Upper lobe of left lung (tissue), 6 donors: Measurements from ENCODE around the gene BRD7. TPM values are rescaled to one million over a fixed set of nuclear protein-coding genes. Genes with fewer than 3 reads are reported as not detected.
A peak's percentile ranks its signal among the peaks of the same experiment; 100 is the strongest.

Source experiments
- ATAC-seq, 2 donors: fragments of 200-7000 bp; cut with Tn5 transposase; one replicate each; pipeline ENCODE4 v1.9.1; 2022; ENCODE audit warnings: mild to moderate bottlenecking in 2 of 2, moderate library complexity in 2 of 2; ENCODE audit not compliant: low FRiP score in 2 of 2
- DNase-seq, 2 donors: peaks; one replicate each; pipeline ENCODE4 v3.0.0-alpha.2; 2019 to 2020
- H3K27ac ChIP-seq, 4 donors: fragments of 200-600 bp; sonication (generic); one replicate each; pipeline ENCODE4 v1.5.1; 2016 to 2019
- H3K27me3 ChIP-seq, 4 donors: fragments of 200-600 bp; sonication (generic); one replicate each; pipeline ENCODE4 v1.5.1; 2017 to 2019
- H3K36me3 ChIP-seq, 4 donors: fragments of 200-600 bp; sonication (generic); one replicate each; pipeline ENCODE4 v1.5.1; 2016 to 2019
- H3K4me1 ChIP-seq, 4 donors: fragments of 200-600 bp; sonication (generic); one replicate each; pipeline ENCODE4 v1.5.1; 2018 to 2019
- H3K4me3 ChIP-seq, 4 donors: fragments of 200-600 bp; sonication (generic); one replicate each; pipeline ENCODE4 v1.5.1; 2017 to 2019; ENCODE audit warnings: mild to moderate bottlenecking in 2 of 4, moderate library complexity in 1 of 4
- H3K9me3 ChIP-seq, 4 donors: fragments of 200-600 bp; sonication (generic); one replicate each; pipeline ENCODE4 v1.5.1; 2018 to 2019
- EP300 ChIP-seq, 4 donors: sonication (generic); formaldehyde crosslinking; IDR thresholded peaks; one replicate each; pipeline ENCODE4 v1.5.1; 2017; ENCODE audit warnings: antibody characterized with exemption in 4 of 4, control low read depth in 2 of 4
- POLR2A ChIP-seq, 4 donors: fragments of 450-650 bp; IDR thresholded peaks; one replicate each; pipeline ENCODE4 v1.5.1; 2016 to 2017; ENCODE audit warnings: antibody characterized with exemption in 4 of 4, mild to moderate bottlenecking in 2 of 4
- POLR2AphosphoS5 ChIP-seq, 2 donors: sonication (generic); formaldehyde crosslinking; IDR thresholded peaks; one replicate each; pipeline ENCODE4 v1.5.1; 2017; ENCODE audit warnings: antibody characterized with exemption in 2 of 2
- WGBS, 2 donors: methylation state at CpG; one replicate each; pipeline ENCODE4 v1.1.5; 2017 to 2018; 5-methylcytosine and 5-hydroxymethylcytosine counted together
- small RNA-seq, 4 donors: library from RNA; depleted of rRNA; stranded (forward); fragments of <200 nt; gene quantifications; one replicate each; pipeline ENCODE3, GENCODE V24; 2016
- total RNA-seq, 6 donors: library from RNA; depleted of rRNA in 4 of 6; stranded (reverse); fragments of >200 nt in 4 of 6; gene quantifications; one replicate each; pipeline versions ENCODE4 v1.1.0 to v1.2.1, GENCODE V29; 2016 to 2021
- TF ChIP-seq, protein P1 (sequence below), 6 experiments: fragments of 450-650 bp in 4 of 6; fragments of 200-600 bp in 2 of 6; sonication (generic) in 2 of 6; IDR thresholded peaks; one replicate each; pipeline ENCODE4 v1.5.1; 2016 to 2019; ENCODE audit warnings: antibody characterized with exemption in 6 of 6
- donor health status: DM: no; HTN: no; CAD: no; lungs with moderate emphysema.
- donor health status: DM: no; HTN: yes; CAD: no; lungs with severe emphysema.

BRD7 gene
- total RNA-seq, 6 donors from 2014 or later, result 41.5 to 68.2 (median 53.4) TPM

GRCh38 chr16:50268352-50268751 lies 100.4 kb downstream of the BRD7 start:
- H3K4me3 ChIP-seq, result peak overlapping the region in 1 of 4 donors; percentile 55
- no peaks in the 10 kb centered on the region for H3K9me3 ChIP-seq
- no peaks in the 10 kb centered on the region for H3K27me3 ChIP-seq
- TF ChIP-seq, protein P1, sequence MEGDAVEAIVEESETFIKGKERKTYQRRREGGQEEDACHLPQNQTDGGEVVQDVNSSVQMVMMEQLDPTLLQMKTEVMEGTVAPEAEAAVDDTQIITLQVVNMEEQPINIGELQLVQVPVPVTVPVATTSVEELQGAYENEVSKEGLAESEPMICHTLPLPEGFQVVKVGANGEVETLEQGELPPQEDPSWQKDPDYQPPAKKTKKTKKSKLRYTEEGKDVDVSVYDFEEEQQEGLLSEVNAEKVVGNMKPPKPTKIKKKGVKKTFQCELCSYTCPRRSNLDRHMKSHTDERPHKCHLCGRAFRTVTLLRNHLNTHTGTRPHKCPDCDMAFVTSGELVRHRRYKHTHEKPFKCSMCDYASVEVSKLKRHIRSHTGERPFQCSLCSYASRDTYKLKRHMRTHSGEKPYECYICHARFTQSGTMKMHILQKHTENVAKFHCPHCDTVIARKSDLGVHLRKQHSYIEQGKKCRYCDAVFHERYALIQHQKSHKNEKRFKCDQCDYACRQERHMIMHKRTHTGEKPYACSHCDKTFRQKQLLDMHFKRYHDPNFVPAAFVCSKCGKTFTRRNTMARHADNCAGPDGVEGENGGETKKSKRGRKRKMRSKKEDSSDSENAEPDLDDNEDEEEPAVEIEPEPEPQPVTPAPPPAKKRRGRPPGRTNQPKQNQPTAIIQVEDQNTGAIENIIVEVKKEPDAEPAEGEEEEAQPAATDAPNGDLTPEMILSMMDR (IDR thresholded peaks at IDR 0.05), result no peak
- TF ChIP-seq EP300 (IDR thresholded peaks at IDR 0.05) (no peak), POLR2A (IDR thresholded peaks at IDR 0.05) (no peak), POLR2AphosphoS5 (IDR thresholded peaks at IDR 0.05) (no peak)
- H3K4me1 ChIP-seq, result peaks cover 17 to 74% (median 47%) of the 10 kb centered on the region in 4 donors
- ATAC-seq, result no peak
- no peaks in the 10 kb centered on the region for H3K36me3 ChIP-seq
- peak overlapping the region in 1 of 4 donors; percentile 81 for H3K27ac ChIP-seq
- no peak for DNase-seq
- 80 to 85% methylated on average over 5 of the region's 5 CpGs for whole genome bisulfite sequencing, 2 donors

DNA sequence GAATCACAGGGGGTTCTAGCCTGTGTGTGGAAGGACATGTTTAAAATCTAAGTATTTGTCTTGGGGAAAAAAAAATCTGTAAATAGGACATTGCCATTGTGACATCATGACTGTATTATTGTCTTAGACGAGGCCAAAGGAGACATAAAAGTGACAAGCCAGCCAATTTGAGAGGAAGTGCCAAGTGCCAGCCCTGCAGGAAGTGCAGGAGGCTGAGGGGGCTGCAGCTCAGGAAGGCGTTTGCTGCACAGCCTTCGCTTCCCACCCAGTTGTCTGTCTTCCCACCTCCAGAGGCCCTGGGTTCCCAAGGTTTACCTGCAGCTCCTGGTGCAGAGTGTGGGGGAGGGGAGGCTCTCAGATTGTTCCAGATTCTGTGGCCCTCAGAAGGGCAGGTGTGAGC lies 101.1 kb downstream of the BRD7 start:
- WGBS, 2 donors, result 9 to 43% methylated on average over 3 of the region's 3 CpGs

DNA sequence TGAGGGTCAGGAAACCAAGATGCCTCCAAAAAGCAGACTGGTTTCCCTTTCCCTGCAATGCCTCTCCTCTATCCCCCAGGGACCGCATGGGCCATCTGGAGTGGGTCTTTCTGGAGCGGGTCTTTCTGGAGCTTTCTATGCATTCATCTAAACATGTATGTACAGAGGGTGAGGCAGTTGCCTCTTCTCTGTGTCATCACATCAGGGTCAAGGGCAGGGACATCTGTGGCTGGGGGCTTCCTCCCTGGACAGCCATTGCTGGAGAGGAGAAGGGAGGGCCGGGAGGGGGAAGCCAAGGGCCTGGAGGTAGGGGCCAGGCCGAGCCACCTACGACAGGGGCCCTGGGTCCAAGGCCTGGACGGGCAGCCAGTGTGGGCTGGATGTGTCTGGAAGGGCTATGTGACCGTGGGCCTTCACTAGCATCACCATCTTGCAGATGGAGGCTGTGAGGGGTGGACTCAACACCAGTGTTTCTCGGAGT lies 101.6 kb downstream of the BRD7 start:
- DNase-seq (no peak), ATAC-seq (no peak)
- Histone ChIP-seq H3K27me3 (no peaks in the 10 kb centered on the region), H3K4me1 (peaks cover 17 to 63% (median 40%) of the 10 kb centered on the region in 4 donors), H3K27ac (peak overlapping the region; percentile 54 to 86 (median 78)), H3K4me3 (peak overlapping the region in 3 of 4 donors; percentile 37 to 55 (median 43)), H3K36me3 (no peaks in the 10 kb centered on the region), H3K9me3 (no peaks in the 10 kb centered on the region)
- TF ChIP-seq, protein P1 (IDR thresholded peaks at IDR 0.05), result no peak
- no peak for TF ChIP-seq EP300 (IDR thresholded peaks at IDR 0.05)
- TF ChIP-seq POLR2AphosphoS5 (IDR thresholded peaks at IDR 0.05), result no peak
- no peak for TF ChIP-seq POLR2A (IDR thresholded peaks at IDR 0.05)
- 65 to 72% methylated on average over 8 of the region's 8 CpGs for WGBS, 2 donors

More for the DNA sequence above, 101.1 kb downstream of the BRD7 start:
- peak overlapping the region in 3 of 4 donors; percentile 74 to 86 (median 81) for H3K27ac ChIP-seq
- TF ChIP-seq POLR2AphosphoS5 (IDR thresholded peaks at IDR 0.05), result no peak
- no peak for TF ChIP-seq EP300 (IDR thresholded peaks at IDR 0.05)
- no peak for TF ChIP-seq POLR2A (IDR thresholded peaks at IDR 0.05)
- TF ChIP-seq, protein P1 (IDR thresholded peaks at IDR 0.05), result no peak
- DNase-seq (no peak), ATAC-seq (peak in 1 of 2 donors; percentile 27)
- H3K4me3 ChIP-seq, result peak overlapping the region in 3 of 4 donors; percentile 37 to 55 (median 43)
- no peaks in the 10 kb centered on the region for H3K9me3 ChIP-seq
- H3K36me3 ChIP-seq, result no peaks in the 10 kb centered on the region
- no peaks in the 10 kb centered on the region for H3K27me3 ChIP-seq
- H3K4me1 ChIP-seq, result peaks cover 17 to 67% (median 41%) of the 10 kb centered on the region in 4 donors

- Histone ChIP-seq H3K4me3 (peak within 1 kb of the TSS in 3 of 4 donors; percentile 37 to 55 (median 43)), H3K4me1 (peaks cover 19 to 59% (median 42%) of the 10 kb centered on the region in 4 donors), H3K27ac (peak within 1 kb of the TSS; percentile 54 to 86 (median 78)), H3K9me3 (no peaks in the 10 kb centered on the region), H3K27me3 (no peaks in the 10 kb centered on the region), H3K36me3 (no peaks in the 10 kb centered on the region)
- peak; percentile 88 to 93 for DNase-seq
- peak; percentile 79 to 93 for ATAC-seq
- peak in 1 of 2 donors; percentile 66 for TF ChIP-seq POLR2AphosphoS5 (IDR thresholded peaks at IDR 0.05)
- TF ChIP-seq, protein P1 (IDR thresholded peaks at IDR 0.05), result no peak
- TF ChIP-seq POLR2A (IDR thresholded peaks at IDR 0.05), result peak in 1 of 4 donors; percentile 53
- WGBS, 2 donors, result 16 to 33% methylated on average over 13 to 25 of the region's 25 CpGs
Observed at GRCh38 chr16:50266337-50267091, 102.3 kb downstream of the BRD7 start, which contains the start of gene ADCY7. ADCY7 (plus strand) TSS chr16:50266551; CDS start chr16:50288180, 21,629 bp downstream.

Small RNA genes lying within 50 kb of the gene (small RNA-seq; reads per million reads assigned to genes)
- 0 reads per million in 4 donors for gene MIR6771

Other genes with a start within 250 kb of the BRD7 start
- gene TENT4B, start 215.7 kb downstream of the BRD7 start, total RNA-seq, result 10 to 100 TPM in 3 of 6 donors, 1 to 10 TPM in 3; 7.2 to 19.2 (median 10.6) TPM
- 100 to 1,000 TPM in 3 of 6 donors, 10 to 100 TPM in 3; 46.9 to 177 (median 101) TPM for gene ADCY7, start 102.4 kb downstream of the BRD7 start, total RNA-seq
- gene NKD1, start 179.4 kb upstream of the BRD7 start, total RNA-seq, result 10 to 100 TPM in 5 of 6 donors, 1 to 10 TPM in 1; 9.9 to 59.7 (median 21.4) TPM